ENCODE results near the gene PTPN4. TPM values are rescaled to one million over a fixed set of nuclear protein-coding genes. Genes with fewer than 3 reads are reported as not detected.

The PTPN4 gene
- total RNA-seq, 1 experiment from 2014 or later, result 44.5 TPM

DNA sequence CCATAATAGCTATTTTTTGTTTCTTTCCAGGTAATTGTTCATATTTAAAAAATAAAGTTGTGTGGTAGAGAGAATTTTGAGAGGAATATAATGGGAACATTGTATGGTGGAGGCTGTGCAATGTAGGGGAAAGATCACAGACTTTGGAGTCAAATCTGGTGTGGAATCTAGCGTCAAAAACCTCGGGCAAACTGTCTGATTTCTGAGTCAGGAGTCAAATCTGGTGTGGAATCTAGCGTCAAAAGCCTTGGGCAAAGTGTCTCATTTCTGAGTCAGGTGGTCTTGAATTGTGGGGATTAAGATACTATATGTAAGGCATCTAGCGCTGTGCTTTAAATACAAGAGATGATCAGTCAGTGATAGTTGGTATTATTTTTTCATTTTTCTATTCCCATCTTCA is 5.1 kb downstream of the PTPN4 start:
- ATAC-seq (no peak), DNase-seq (peak; percentile 61)
- Histone ChIP-seq H3K36me3 (ENCODE audit: low read depth, low read length) (no peaks in the 10 kb centered on the region), H3K9me3 (ENCODE audit: low read length) (no peaks in the 10 kb centered on the region), H3K27ac (ENCODE audit: low read length) (no peak overlapping the region; the same call in 1 of the 2 replicates), H3K9me2 (replicated peaks; ENCODE audit: low read length) (no peaks in the 10 kb centered on the region), H3F3A (ENCODE audit: low read length, unreplicated experiment) (no peaks in the 10 kb centered on the region), H3K4me1 (ENCODE audit: insufficient read depth, low read length) (peaks cover 33% of the 10 kb centered on the region), H3K4me2 (ENCODE audit: low read length) (peak overlapping the region; percentile 95), H3K27me3 (ENCODE audit: low read length) (no peaks in the 10 kb centered on the region), H3K9ac (ENCODE audit: low read length) (no peak overlapping the region), H2AFZ (ENCODE audit: low read length) (no peak overlapping the region), H3K79me2 (ENCODE audit: low read length) (peaks cover 100% of the 10 kb centered on the region), H3K4me3 (ENCODE audit: low read length) (peak overlapping the region; percentile 19; the same call in 1 of the 2 replicates), H4K20me1 (ENCODE audit: low read length) (peaks cover 70% of the 10 kb centered on the region)
- CTCF ChIA-PET, result no interaction called here
- TF ChIP-seq EZH2phosphoT487 (IDR thresholded peaks at IDR 0.05; ENCODE audit: borderline replicate concordance, low read length) (no peak), EZH2 (IDR thresholded peaks at IDR 0.05; ENCODE audit: low read length, unreplicated experiment) (no peak)
- TF ChIP-seq, protein P1, sequence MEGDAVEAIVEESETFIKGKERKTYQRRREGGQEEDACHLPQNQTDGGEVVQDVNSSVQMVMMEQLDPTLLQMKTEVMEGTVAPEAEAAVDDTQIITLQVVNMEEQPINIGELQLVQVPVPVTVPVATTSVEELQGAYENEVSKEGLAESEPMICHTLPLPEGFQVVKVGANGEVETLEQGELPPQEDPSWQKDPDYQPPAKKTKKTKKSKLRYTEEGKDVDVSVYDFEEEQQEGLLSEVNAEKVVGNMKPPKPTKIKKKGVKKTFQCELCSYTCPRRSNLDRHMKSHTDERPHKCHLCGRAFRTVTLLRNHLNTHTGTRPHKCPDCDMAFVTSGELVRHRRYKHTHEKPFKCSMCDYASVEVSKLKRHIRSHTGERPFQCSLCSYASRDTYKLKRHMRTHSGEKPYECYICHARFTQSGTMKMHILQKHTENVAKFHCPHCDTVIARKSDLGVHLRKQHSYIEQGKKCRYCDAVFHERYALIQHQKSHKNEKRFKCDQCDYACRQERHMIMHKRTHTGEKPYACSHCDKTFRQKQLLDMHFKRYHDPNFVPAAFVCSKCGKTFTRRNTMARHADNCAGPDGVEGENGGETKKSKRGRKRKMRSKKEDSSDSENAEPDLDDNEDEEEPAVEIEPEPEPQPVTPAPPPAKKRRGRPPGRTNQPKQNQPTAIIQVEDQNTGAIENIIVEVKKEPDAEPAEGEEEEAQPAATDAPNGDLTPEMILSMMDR (conservative IDR thresholded peaks at IDR 0.05; ENCODE audit: low read depth, low read length), result no peak
- no TSS peak for BruUV-seq (replicated peaks)
- intact Hi-C loops (cut with micrococcal nuclease), result loop anchor here (5.0 kb wide), 2 partner anchors 42 to 247 kb away; partner anchors contain the start of gene EPB41L5
- POLR2A ChIA-PET (ENCODE audit: unreplicated experiment), result no interaction called here

DNA sequence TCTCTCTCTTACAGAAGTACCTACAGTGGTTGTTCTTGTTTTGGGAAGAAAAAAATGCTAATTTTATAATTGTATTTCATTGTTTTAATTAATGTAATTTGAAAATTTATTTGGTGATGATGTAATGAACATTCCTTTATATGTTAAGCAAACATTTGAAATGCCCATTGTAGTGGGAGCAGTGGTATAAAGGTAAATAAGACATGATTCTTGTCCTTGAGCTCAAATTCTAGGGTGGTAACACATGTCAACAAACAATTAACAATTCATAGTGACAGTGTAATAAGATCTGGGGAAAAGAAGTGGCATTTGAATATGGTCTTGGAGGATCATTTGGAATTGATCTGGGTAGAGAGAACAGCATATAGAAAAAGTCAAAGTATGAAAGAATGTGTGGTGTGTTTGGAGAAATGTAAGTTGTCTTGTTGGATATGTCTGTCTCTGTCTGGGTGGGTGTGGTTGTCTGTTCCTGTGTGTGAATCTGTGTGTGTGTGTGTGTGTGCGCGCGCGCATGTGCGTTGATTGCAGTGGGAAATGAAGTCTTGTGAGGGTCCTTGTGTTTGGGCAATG is 5.8 kb downstream of the PTPN4 start:
- TF ChIP-seq EZH2 (IDR thresholded peaks at IDR 0.05; ENCODE audit: low read length, unreplicated experiment) (no peak), EZH2phosphoT487 (IDR thresholded peaks at IDR 0.05; ENCODE audit: borderline replicate concordance, low read length) (no peak)
- TF ChIP-seq, protein P1 (conservative IDR thresholded peaks at IDR 0.05; ENCODE audit: low read depth, low read length), result no peak
- Histone ChIP-seq H4K20me1 (ENCODE audit: low read length) (peaks cover 70% of the 10 kb centered on the region), H3K4me2 (ENCODE audit: low read length) (peak overlapping the region; percentile 95; the same call in 1 of the 2 replicates), H3K27ac (ENCODE audit: low read length) (no peak overlapping the region), H3K79me2 (ENCODE audit: low read length) (peaks cover 99% of the 10 kb centered on the region), H3K4me3 (ENCODE audit: low read length) (no peak overlapping the region), H3F3A (ENCODE audit: low read length, unreplicated experiment) (no peaks in the 10 kb centered on the region), H3K9me3 (ENCODE audit: low read length) (no peaks in the 10 kb centered on the region), H3K27me3 (ENCODE audit: low read length) (no peaks in the 10 kb centered on the region), H3K36me3 (ENCODE audit: low read depth, low read length) (no peaks in the 10 kb centered on the region), H3K9me2 (replicated peaks; ENCODE audit: low read length) (no peaks in the 10 kb centered on the region), H2AFZ (ENCODE audit: low read length) (no peak overlapping the region), H3K9ac (ENCODE audit: low read length) (no peak overlapping the region), H3K4me1 (ENCODE audit: insufficient read depth, low read length) (peaks cover 33% of the 10 kb centered on the region)
- no peak for ATAC-seq
- POLR2A ChIA-PET (ENCODE audit: unreplicated experiment), result no interaction called here
- CTCF ChIA-PET, result no interaction called here
- intact Hi-C loops (cut with micrococcal nuclease), result no loop called here
- no peak for DNase-seq
- BruUV-seq (replicated peaks), result no TSS peak

DNA sequence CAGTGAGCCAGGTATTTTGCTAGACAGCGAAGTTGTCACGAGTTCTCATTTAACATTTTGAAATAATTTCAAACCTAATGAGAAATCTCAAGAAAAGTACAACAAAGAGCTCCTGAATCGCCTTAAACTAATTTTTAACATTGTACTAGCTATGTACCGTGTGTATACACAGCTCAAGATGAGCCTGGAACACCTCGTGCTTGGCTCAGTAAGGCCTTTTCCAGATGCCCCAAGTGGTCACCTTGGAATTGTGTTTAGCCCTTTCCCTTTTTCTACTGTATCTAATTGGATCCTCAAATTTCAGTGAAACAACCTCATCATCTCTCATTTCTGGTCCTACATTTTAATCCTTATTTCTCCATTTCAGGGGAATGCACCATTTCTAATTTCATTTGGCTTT is 7.2 kb downstream of the PTPN4 start:
- intact Hi-C loops (cut with micrococcal nuclease), result no loop called here
- DNase-seq, result no peak
- CTCF ChIA-PET, result no interaction called here

More for the DNA sequence above, 7.2 kb downstream of the PTPN4 start:
- Histone ChIP-seq H3K36me3 (ENCODE audit: low read depth, low read length) (no peaks in the 10 kb centered on the region), H2AFZ (ENCODE audit: low read length) (no peak overlapping the region), H3K27me3 (ENCODE audit: low read length) (no peaks in the 10 kb centered on the region), H3K4me2 (ENCODE audit: low read length) (no peak overlapping the region), H3K27ac (ENCODE audit: low read length) (no peak overlapping the region), H3K4me3 (ENCODE audit: low read length) (no peak overlapping the region), H3K9me2 (replicated peaks; ENCODE audit: low read length) (no peaks in the 10 kb centered on the region), H3F3A (ENCODE audit: low read length, unreplicated experiment) (no peaks in the 10 kb centered on the region), H3K79me2 (ENCODE audit: low read length) (peaks cover 99% of the 10 kb centered on the region), H3K9me3 (ENCODE audit: low read length) (no peaks in the 10 kb centered on the region), H4K20me1 (ENCODE audit: low read length) (peaks cover 63% of the 10 kb centered on the region), H3K9ac (ENCODE audit: low read length) (no peak overlapping the region), H3K4me1 (ENCODE audit: insufficient read depth, low read length) (peaks cover 33% of the 10 kb centered on the region)
- TF ChIP-seq, protein P1 (conservative IDR thresholded peaks at IDR 0.05; ENCODE audit: low read depth, low read length), result 0 out of 2 replicates have a peak, but pooled peaks have one; percentile 18
- TF ChIP-seq EZH2 (IDR thresholded peaks at IDR 0.05; ENCODE audit: low read length, unreplicated experiment), result no peak
- POLR2A ChIA-PET (ENCODE audit: unreplicated experiment), result no interaction called here
- no TSS peak for BruUV-seq (replicated peaks)
- no peak; the same call in 1 of the 2 replicates for ATAC-seq
